Omental fat pad (tissue), 4 donors: Measurements from ENCODE around the gene THEMIS2. TPM values are rescaled to one million over a fixed set of nuclear protein-coding genes. Genes with fewer than 3 reads are reported as not detected.
A peak's percentile ranks its signal among the peaks of the same experiment; 100 is the strongest.
"Not testable (repeated sequence)": the region's sequence is repeated elsewhere in the genome, so short reads cannot be mapped to it uniquely, and the experiment has no call there.

Experiments used
- ATAC-seq: fragments of 150-250 bp; one replicate; pipeline ENCODE4 v1.9.1; 2016; ENCODE audit warnings: mild to moderate bottlenecking, moderate library complexity; ENCODE audit not compliant: low FRiP score
- DNase-seq: peaks from one replicate; pipeline ENCODE4 v3.0.0-alpha.2; 2019; ENCODE audit warnings: low spot score
- CTCF ChIP-seq, 3 donors: fragments of 450-650 bp; IDR thresholded peaks; one replicate each; pipeline ENCODE4 v1.5.1; 2016 to 2017; ENCODE audit warnings: antibody characterized with exemption in 3 of 3, mild to moderate bottlenecking in 3 of 3, moderate library complexity in 2 of 3
- total RNA-seq, 4 donors: library from RNA; depleted of rRNA; stranded (reverse); fragments of >200 nt; gene quantifications; one replicate each; pipeline ENCODE4 v1.1.0, GENCODE V29; 2016

Gene THEMIS2
- 100 to 1,000 TPM in 1 of 4 donors, 10 to 100 TPM in 3; 50.2 to 103 (median 77.0) TPM for total RNA-seq

- TF ChIP-seq CTCF (IDR thresholded peaks at IDR 0.05): no peak
- DNase-seq (peak; percentile 44), ATAC-seq (peak; percentile 80)
Observed at GRCh38 chr1:27872059-27872801, at the start of gene THEMIS2. Gene THEMIS2, plus strand, starts transcription at chr1:27872544. Its CDS starts 28 bp downstream, at chr1:27872572.

- ATAC-seq (no peak), DNase-seq (no peak)
- no peak for TF ChIP-seq CTCF (IDR thresholded peaks at IDR 0.05)
Observed at GRCh38 chr1:27823784-27824183, 48.6 kb upstream of the THEMIS2 start.

GRCh38 chr1:27824411-27824810 is 47.9 kb upstream of the THEMIS2 start:
- ATAC-seq: no peak
- no peak for DNase-seq
- no peak for TF ChIP-seq CTCF (IDR thresholded peaks at IDR 0.05)

GRCh38 chr1:27829339-27829960 is 42.9 kb upstream of the THEMIS2 start:
- not testable (repeated sequence) for DNase-seq

GRCh38 chr1:27830621-27831440 is 41.5 kb upstream of the THEMIS2 start, which contains the start of gene PPP1R8:
Gene PPP1R8, plus strand, starts transcription at chr1:27830782. Its CDS starts 54 bp downstream, at chr1:27830836.
- no peak for TF ChIP-seq CTCF (IDR thresholded peaks at IDR 0.05)
- ATAC-seq (peak; percentile 98), DNase-seq (peak; percentile 61)

More at GRCh38 chr1:27829339-27829960, 42.9 kb upstream of the THEMIS2 start:
- not testable (repeated sequence) for ATAC-seq

- TF ChIP-seq CTCF (IDR thresholded peaks at IDR 0.05): no peak
Observed at GRCh38 chr1:27831568-27832410, 40.6 kb upstream of the THEMIS2 start.

More at GRCh38 chr1:27831568-27832410, 40.6 kb upstream of the THEMIS2 start:
- DNase-seq (no peak), ATAC-seq (no peak)
